Kidney (tissue), 14 donors: ENCODE measurements around the gene INPP4A. TPM values are rescaled to one million over a fixed set of nuclear protein-coding genes. Genes with fewer than 3 reads are reported as not detected.
"Not testable (repeated sequence)": the region's sequence is repeated elsewhere in the genome, so short reads cannot be mapped to it uniquely, and the experiment has no call there.

Source experiments
- DNase-seq, 5 donors: peaks; one replicate each; pipeline ENCODE4 v3.0.0-alpha.2; 2013 to 2020
- FAIRE-seq: peaks from 2 replicates; lab custom pipeline; 2012; peaks lifted over from hg19 to GRCh38; lab: Jason Lieb, UNC
- H3K27ac ChIP-seq, 2 donors: one replicate each; pipeline ENCODE4 v1.7.0; 2013; ENCODE audit warnings: low read depth in 2 of 2, low read length in 2 of 2, inconsistent platforms in 1 of 2
- H3K27me3 ChIP-seq: one replicate; pipeline ENCODE4 v1.7.1; 2013; ENCODE audit warnings: low read length, inconsistent platforms; ENCODE audit not compliant: control insufficient read depth, insufficient read depth
- H3K36me3 ChIP-seq, 3 donors: one replicate each; pipeline versions ENCODE4 v1.7.0 to v1.7.1; 2013; ENCODE audit warnings: low read length in 3 of 3, control low read depth in 1 of 3, inconsistent platforms in 1 of 3; ENCODE audit not compliant: insufficient read depth in 3 of 3, control insufficient read depth in 2 of 3
- H3K4me1 ChIP-seq, 3 donors: one replicate each; pipeline versions ENCODE4 v1.7.0 to v1.7.1; 2013; ENCODE audit warnings: low read length in 3 of 3, inconsistent platforms in 1 of 3, low read depth in 1 of 3; ENCODE audit not compliant: control insufficient read depth in 2 of 3, insufficient read depth in 2 of 3
- H3K4me3 ChIP-seq, 3 donors: one replicate each; pipeline versions ENCODE4 v1.7.0 to v1.8.1; 2013; ENCODE audit warnings: low read length in 3 of 3, control low read depth in 1 of 3, inconsistent platforms in 1 of 3
- H3K9ac ChIP-seq, 3 donors: one replicate each; pipeline versions ENCODE4 v1.7.0 to v1.7.1; 2013; ENCODE audit warnings: low read length in 3 of 3, control low read depth in 1 of 3, inconsistent platforms in 1 of 3
- H3K9me3 ChIP-seq, 3 donors: one replicate each; pipeline versions ENCODE4 v1.7.0 to v1.7.1; 2013; ENCODE audit warnings: low read length in 3 of 3, control low read depth in 1 of 3, inconsistent platforms in 1 of 3; ENCODE audit not compliant: control insufficient read depth in 2 of 3, insufficient read depth in 1 of 3
- intact Hi-C: fragments of 100-400 bp; cut with DNase I; formaldehyde crosslinking; loops from one replicate; pipeline ENCODE4 v1.11.1; 2022
- polyA plus RNA-seq: library from polyadenylated mRNA; stranded (reverse); fragments of 350-450 nt; fragmentation: Illumina TruSeq; extraction: RNeasy Lipid Tissue Mini Kit (QIAGEN cat#74804); gene quantifications from one replicate; pipeline ENCODE4 v1.2.3, GENCODE V29; 2014; ENCODE audit warnings: low read depth, low replicate concordance; ENCODE audit not compliant: insufficient read depth
- total RNA-seq: library from RNA; stranded (reverse); fragmentation: NEBNext Ultra II Directional; extraction: Animal tissue kit (Norgen Biotek cat#: 25700); gene quantifications from one replicate; pipeline ENCODE4 v1.2.1, GENCODE V29; 2021
- TF ChIP-seq, protein P1 (sequence below): IDR thresholded peaks from 3 replicates; pipeline ENCODE4 v1.5.1; 2012; ENCODE audit warnings: mild to moderate bottlenecking, moderate library complexity, borderline replicate concordance; ENCODE audit not compliant: insufficient read depth; ENCODE audit errors: extremely low read depth
- donor health status: control.
- donor health status: control.
- donor health status: control.
- donor health status: control.
- donor health status: control.
- donor health status: DM: yes; HTN: yes; CAD: no.
- donor health status: Normal renal cell carcinoma (clear cell type).

INPP4A gene
- total and polyA plus RNA-seq, 2 donors from 2014 or later, result 4.1 to 27.9 TPM

DNA sequence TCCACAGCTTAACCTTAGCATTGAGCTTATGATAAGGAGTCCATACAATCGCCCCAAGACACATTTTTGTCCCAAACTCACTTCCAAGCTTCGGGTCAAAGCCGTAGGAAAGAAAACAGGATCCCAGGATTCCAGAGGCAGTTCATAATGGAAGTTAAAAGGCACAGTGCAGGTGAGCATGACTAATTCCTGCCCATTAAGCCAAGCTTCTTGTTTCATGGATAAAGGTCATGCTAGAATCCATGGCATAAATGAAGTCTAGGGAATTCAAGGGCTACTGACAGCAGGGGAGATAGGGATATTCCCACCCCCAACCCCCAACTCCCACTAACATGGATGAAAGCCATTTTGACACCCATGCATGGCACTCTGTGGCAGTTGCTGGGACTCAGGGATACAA, 10.2 kb upstream of the INPP4A start:
- Histone ChIP-seq H3K27ac (no peak overlapping the region), H3K9ac (no peak overlapping the region), H3K36me3 (no peaks in the 10 kb centered on the region), H3K4me1 (no peaks in the 10 kb centered on the region), H3K9me3 (no peaks in the 10 kb centered on the region), H3K4me3 (no peak overlapping the region), H3K27me3 (no peaks in the 10 kb centered on the region)
- DNase-seq, result no peak
- TF ChIP-seq, protein P1, sequence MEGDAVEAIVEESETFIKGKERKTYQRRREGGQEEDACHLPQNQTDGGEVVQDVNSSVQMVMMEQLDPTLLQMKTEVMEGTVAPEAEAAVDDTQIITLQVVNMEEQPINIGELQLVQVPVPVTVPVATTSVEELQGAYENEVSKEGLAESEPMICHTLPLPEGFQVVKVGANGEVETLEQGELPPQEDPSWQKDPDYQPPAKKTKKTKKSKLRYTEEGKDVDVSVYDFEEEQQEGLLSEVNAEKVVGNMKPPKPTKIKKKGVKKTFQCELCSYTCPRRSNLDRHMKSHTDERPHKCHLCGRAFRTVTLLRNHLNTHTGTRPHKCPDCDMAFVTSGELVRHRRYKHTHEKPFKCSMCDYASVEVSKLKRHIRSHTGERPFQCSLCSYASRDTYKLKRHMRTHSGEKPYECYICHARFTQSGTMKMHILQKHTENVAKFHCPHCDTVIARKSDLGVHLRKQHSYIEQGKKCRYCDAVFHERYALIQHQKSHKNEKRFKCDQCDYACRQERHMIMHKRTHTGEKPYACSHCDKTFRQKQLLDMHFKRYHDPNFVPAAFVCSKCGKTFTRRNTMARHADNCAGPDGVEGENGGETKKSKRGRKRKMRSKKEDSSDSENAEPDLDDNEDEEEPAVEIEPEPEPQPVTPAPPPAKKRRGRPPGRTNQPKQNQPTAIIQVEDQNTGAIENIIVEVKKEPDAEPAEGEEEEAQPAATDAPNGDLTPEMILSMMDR, result no peak
- intact Hi-C loops, result no loop called here
- FAIRE-seq, result no peak

DNA sequence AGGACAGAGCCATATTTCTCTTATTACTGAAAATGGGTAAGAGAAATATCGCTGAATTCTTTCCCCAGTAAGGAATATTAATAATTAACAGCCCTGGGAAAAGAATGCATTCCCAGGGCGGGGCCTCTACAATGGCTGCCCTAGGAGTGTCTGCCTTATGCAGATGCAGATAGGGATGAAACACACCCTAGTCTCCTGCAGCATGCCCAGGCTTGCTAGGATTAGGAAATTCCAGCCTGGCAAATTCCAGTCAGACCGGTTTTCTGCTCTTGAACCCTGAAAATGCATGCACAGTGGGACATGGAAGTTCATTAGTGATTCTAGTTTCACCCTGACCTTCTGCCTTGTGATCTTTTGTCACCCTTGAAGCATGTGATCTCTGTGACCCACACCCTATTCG, 9.0 kb upstream of the INPP4A start:
- H3K9ac ChIP-seq, H3K27ac ChIP-seq, DNase-seq, H3K27me3 ChIP-seq, H3K4me3 ChIP-seq, intact Hi-C loops, FAIRE-seq, H3K4me1 ChIP-seq, H3K9me3 ChIP-seq, H3K36me3 ChIP-seq: not testable (repeated sequence)

DNA sequence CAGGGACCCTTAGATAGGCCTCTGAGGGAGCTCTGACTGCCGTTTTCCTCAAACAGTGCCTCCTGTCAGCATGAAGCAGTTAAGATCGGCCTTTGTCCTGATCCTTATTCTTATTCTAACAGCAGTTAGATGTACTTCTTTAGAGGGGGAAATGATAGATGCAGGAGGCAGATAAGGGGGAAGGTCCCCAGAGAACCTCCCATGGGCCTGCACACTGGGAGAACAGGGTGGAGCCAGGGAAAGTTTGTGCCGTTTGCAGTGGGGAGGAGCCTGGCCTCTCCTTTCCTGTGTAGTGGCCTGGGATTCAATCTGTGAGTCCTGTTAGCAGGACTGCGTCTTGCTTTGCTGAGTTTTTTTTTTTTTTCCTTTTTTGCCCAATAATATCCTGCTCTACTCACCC, 7.9 kb upstream of the INPP4A start:
- H3K9ac ChIP-seq, result no peak overlapping the region
- H3K4me3 ChIP-seq, result no peak overlapping the region
- no peak overlapping the region for H3K27ac ChIP-seq
- no peaks in the 10 kb centered on the region for H3K4me1 ChIP-seq
- intact Hi-C loops, result no loop called here
- FAIRE-seq, result no peak
- TF ChIP-seq, protein P1, result no peak
- H3K36me3 ChIP-seq, result no peaks in the 10 kb centered on the region
- no peak for DNase-seq
- no peaks in the 10 kb centered on the region for H3K9me3 ChIP-seq
- H3K27me3 ChIP-seq, result no peaks in the 10 kb centered on the region

DNA sequence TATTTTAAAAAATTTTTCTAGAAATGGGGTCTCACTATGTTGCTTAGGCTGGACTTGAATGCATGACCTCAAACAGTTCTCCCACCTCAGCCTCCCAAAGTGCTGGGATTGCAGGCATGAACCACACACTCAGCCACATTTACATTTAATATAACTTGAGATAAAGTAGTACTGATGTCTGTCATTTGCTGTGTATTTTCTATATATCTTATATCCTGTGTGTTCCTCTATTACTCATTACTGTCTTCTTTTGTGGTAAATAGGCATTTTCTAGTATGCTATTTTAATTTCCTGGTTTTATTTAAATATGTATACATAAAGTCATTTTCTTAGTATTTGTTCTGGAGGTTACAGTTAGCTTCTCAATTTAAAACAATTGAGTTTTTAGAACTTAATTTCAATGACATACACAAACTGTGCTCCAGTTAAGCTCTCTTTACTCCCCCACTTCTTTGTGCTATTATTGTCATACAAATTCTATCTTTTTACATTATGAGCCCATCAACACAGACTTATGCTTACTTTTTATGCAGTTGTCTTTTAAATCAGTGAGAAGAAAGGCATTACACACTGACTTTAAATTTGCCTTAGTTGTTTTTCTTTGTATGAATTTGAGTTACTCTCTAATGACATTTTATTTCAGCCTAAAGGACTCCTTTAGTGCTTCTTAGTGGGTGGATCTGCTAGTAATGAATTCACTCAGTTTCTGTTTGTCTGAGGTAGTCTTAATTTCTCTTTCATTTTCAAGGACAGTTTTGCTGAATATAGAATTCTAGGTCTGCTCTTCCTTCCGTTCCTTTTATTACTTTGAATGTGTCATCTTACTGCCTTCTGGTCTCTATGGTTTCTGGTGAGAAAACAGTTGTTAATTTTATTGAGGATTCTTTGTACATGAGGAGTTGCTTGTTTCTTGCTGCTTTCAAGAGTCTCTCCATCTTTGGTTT, 6.2 kb upstream of the INPP4A start:
- intact Hi-C loops, result no loop called here
- no peak overlapping the region for H3K9ac ChIP-seq
- TF ChIP-seq, protein P1, result no peak
- no peaks in the 10 kb centered on the region for H3K4me1 ChIP-seq
- H3K36me3 ChIP-seq, result no peaks in the 10 kb centered on the region
- H3K4me3 ChIP-seq, result no peak overlapping the region
- no peaks in the 10 kb centered on the region for H3K27me3 ChIP-seq
- H3K9me3 ChIP-seq, result no peaks in the 10 kb centered on the region
- no peak for FAIRE-seq
- no peak overlapping the region for H3K27ac ChIP-seq
- DNase-seq, result no peak
